ENCODE measurements around the gene PITX2. TPM values are rescaled to one million over a fixed set of nuclear protein-coding genes. Genes with fewer than 3 reads are reported as not detected.

The PITX2 gene
- total RNA-seq, 1 experiment from 2014 or later: 8.5 TPM

GRCh38 chr4:110644008-110644407, 21.1 kb upstream of the PITX2 start:
- DNase-seq: no peak
- Histone ChIP-seq H3K4me1 (ENCODE audit: insufficient read depth, low read length) (peaks cover 12% of the 10 kb centered on the region), H4K91ac (ENCODE audit: insufficient read length, low read depth, low read length) (no peak overlapping the region), H3K14ac (ENCODE audit: insufficient read depth, low read length) (no peak overlapping the region), H2BK20ac (ENCODE audit: low read depth, low read length, poor library complexity, severe bottlenecking) (no peak overlapping the region), H3K27me3 (ENCODE audit: insufficient read depth, low read length) (peaks cover 31% of the 10 kb centered on the region), H3K9me3 (ENCODE audit: control insufficient read depth, low read depth, low read length) (no peaks in the 10 kb centered on the region), H3K23ac (ENCODE audit: insufficient read length, low read depth, low read length) (no peak overlapping the region), H3K79me2 (ENCODE audit: insufficient read depth, low read length) (no peaks in the 10 kb centered on the region), H2AK5ac (ENCODE audit: insufficient read length, low read length) (peak overlapping the region; percentile 86), H3K27ac (ENCODE audit: insufficient read length, low read depth, low read length) (no peak overlapping the region), H3K23me2 (ENCODE audit: insufficient read length, low read depth, low read length, poor library complexity, severe bottlenecking) (peaks cover 3% of the 10 kb centered on the region), H4K20me1 (ENCODE audit: control insufficient read depth, insufficient read depth, insufficient read length) (no peaks in the 10 kb centered on the region), H3K79me1 (ENCODE audit: insufficient read depth, low read depth, low read length, poor library complexity, severe bottlenecking) (no peaks in the 10 kb centered on the region), H3K18ac (ENCODE audit: insufficient read length, low read depth, low read length) (no peak overlapping the region), H3K56ac (ENCODE audit: insufficient read length, low read depth, low read length) (no peak overlapping the region), H4K5ac (ENCODE audit: insufficient read length, low read depth, low read length) (no peak overlapping the region), H2BK5ac (ENCODE audit: insufficient read length, low read length) (no peak overlapping the region), H3K4me2 (ENCODE audit: insufficient read depth, insufficient read length, low read length) (no peak overlapping the region), H3K4ac (ENCODE audit: low read depth, low read length) (no peak overlapping the region), H3T11ph (ENCODE audit: low read length) (no peak overlapping the region), H3K9ac (ENCODE audit: extremely low read depth, insufficient read length, low read length) (no peak overlapping the region), H2AFZ (ENCODE audit: low read length) (no peak overlapping the region), H2BK120ac (ENCODE audit: low read depth, low read length, poor library complexity, severe bottlenecking) (no peak overlapping the region), H4K8ac (replicated peaks; ENCODE audit: insufficient read length, low read depth, low read length) (no peak overlapping the region), H2BK12ac (ENCODE audit: insufficient read length, low read depth, low read length) (no peak overlapping the region), H2BK15ac (ENCODE audit: low read depth, low read length) (no peak overlapping the region)
- Mint-ChIP-seq H3K27me3 (ENCODE audit: low read depth) (peaks cover 69% of the 10 kb centered on the region), H3K9me3 (no peaks in the 10 kb centered on the region; a peak in 2 of 5 replicates), H3K36me3 (ENCODE audit: insufficient read depth in 1 of 3, low read depth in 3 of 3) (no peaks in the 10 kb centered on the region), H3K4me3 (no peak overlapping the region), H3K27ac (no peak overlapping the region), H3K4me1 (peaks cover 42 to 48% of the 10 kb centered on the region in 2 experiments)
- WGBS (ENCODE audit: extremely low coverage, insufficient read length, low lambda C conversion rate): no CpG with 5 or more reads among the region's 1 CpG
- TF ChIP-seq CTCF (conservative IDR thresholded peaks at IDR 0.05): no peak

All from H9 (cell line).